Panc1 (cell line): ENCODE measurements around the gene SCP2D1.

Experiments
- CTCF ChIP-seq: fragments of 450-650 bp; IDR thresholded peaks from 2 replicates; pipeline ENCODE4 v1.5.1; 2017; ENCODE audit warnings: mild to moderate bottlenecking
- POLR2AphosphoS5 ChIP-seq: IDR thresholded peaks from 2 replicates; pipeline ENCODE4 v1.6.1; 2012; ENCODE audit warnings: mild to moderate bottlenecking, low read depth, low read length, moderate library complexity
- REST ChIP-seq, 2 experiments: IDR thresholded peaks; 2 replicates each; pipeline ENCODE4 v1.6.1; 2011 to 2012; ENCODE audit warnings: low read depth in 2 of 2, control low read depth in 1 of 2, low read length in 1 of 2, mild to moderate bottlenecking in 1 of 2, moderate library complexity in 1 of 2; ENCODE audit not compliant: insufficient read depth in 1 of 2
- TCF7L2 ChIP-seq: IDR thresholded peaks from 2 replicates; pipeline ENCODE4 v1.6.1; 2011; ENCODE audit warnings: mild to moderate bottlenecking, low read depth, low read length, inconsistent platforms

GRCh38 chr20:18845017-18845416 is 31.4 kb downstream of the SCP2D1 start:
- TF ChIP-seq POLR2AphosphoS5 (no peak), REST (IDR thresholded peaks at IDR 0.05; ENCODE audit: insufficient read depth in 1 of 2, low read depth in 2 of 2, low read length in 1 of 2) (no peak), CTCF (no peak), TCF7L2 (no peak)
